Fibroblast of lung (primary cell): ENCODE data around the gene SPNS3. TPM values are rescaled to one million over a fixed set of nuclear protein-coding genes. Genes with fewer than 3 reads are reported as not detected.

Source experiments
- DNase-seq, 2 donors: peaks; one replicate each; pipeline versions ENCODE4 v3.0.0 to v3.0.0-alpha.2; 2010; ENCODE audit warnings: low read depth in 2 of 2
- H2AFZ ChIP-seq: 2 replicates; pipeline ENCODE4 v1.5.1; 2012; ENCODE audit warnings: low read length, control low read depth, inconsistent platforms
- H3K27ac ChIP-seq: 2 replicates; pipeline ENCODE4 v1.5.1; 2011; ENCODE audit warnings: low read length, control low read depth; ENCODE audit not compliant: insufficient read depth
- H3K27me3 ChIP-seq: 2 replicates; pipeline ENCODE4 v1.5.1; 2011; ENCODE audit warnings: mild to moderate bottlenecking, low read length; ENCODE audit not compliant: control insufficient read depth, insufficient read depth
- H3K36me3 ChIP-seq: 2 replicates; pipeline ENCODE4 v1.5.1; 2011; ENCODE audit warnings: low read length; ENCODE audit not compliant: control insufficient read depth, insufficient read depth
- H3K4me1 ChIP-seq: 2 replicates; pipeline ENCODE4 v1.5.1; 2011; ENCODE audit warnings: low read length; ENCODE audit not compliant: control insufficient read depth, insufficient read depth; ENCODE audit errors: extremely low read depth
- H3K4me2 ChIP-seq: 2 replicates; pipeline ENCODE4 v1.5.1; 2011; ENCODE audit warnings: low read length, control low read depth; ENCODE audit not compliant: insufficient read depth; ENCODE audit errors: extremely low read depth
- H3K4me3 ChIP-seq, 4 experiments: fragments of 200-600 bp in 1 of 4; sonication (generic) in 1 of 4; replicated peaks in 1 of 4; 2 replicates each; pipeline ENCODE4 v1.5.1; 2011 to 2016; ENCODE audit warnings: low read length in 4 of 4, low read depth in 3 of 4, mild to moderate bottlenecking in 3 of 4, control low read depth in 2 of 4, inconsistent platforms in 1 of 4, mixed read lengths in 1 of 4; ENCODE audit not compliant: insufficient read depth in 1 of 4; ENCODE audit errors: control extremely low read depth in 1 of 4
- H3K79me2 ChIP-seq: 2 replicates; pipeline ENCODE4 v1.5.1; 2012; ENCODE audit warnings: mild to moderate bottlenecking, low read length, inconsistent platforms; ENCODE audit not compliant: control insufficient read depth, insufficient read depth
- H3K9ac ChIP-seq: 2 replicates; pipeline ENCODE4 v1.5.1; 2011; ENCODE audit warnings: mild to moderate bottlenecking, low read length, control low read depth; ENCODE audit not compliant: insufficient read depth
- H3K9me3 ChIP-seq: 2 replicates; pipeline ENCODE4 v1.5.1; 2012; ENCODE audit warnings: low read depth, low read length; ENCODE audit not compliant: control insufficient read depth, insufficient read depth
- H4K20me1 ChIP-seq: 2 replicates; pipeline ENCODE4 v1.5.1; 2011; ENCODE audit warnings: low read length; ENCODE audit not compliant: control insufficient read depth, insufficient read depth; ENCODE audit errors: extremely low read depth
- EZH2 ChIP-seq: IDR thresholded peaks from 2 replicates; pipeline ENCODE4 v1.5.1; 2012; ENCODE audit warnings: low read length, control low read depth, mild to moderate bottlenecking; ENCODE audit errors: missing control alignments
- polyA plus RNA-seq, 2 donors: library from polyadenylated mRNA; depleted of rRNA in 1 of 2; stranded (reverse) in 1 of 2; unstranded in 1 of 2; fragments of >200 nt; gene quantifications; 2 replicates each; pipeline ENCODE4 v1.2.1, GENCODE V29; 2011 to 2012; ENCODE audit warnings: missing spikeins in 1 of 2
- total RNA-seq: library from RNA; depleted of rRNA; stranded (reverse); fragments of >200 nt; gene quantifications from 2 replicates; pipeline ENCODE4 v1.2.1, GENCODE V29; 2014
- TF ChIP-seq, protein P1 (sequence below), 2 donors: IDR thresholded peaks in 1 of 2; conservative IDR thresholded peaks in 1 of 2; 1 replicate in 1 of 2; 2 replicates in 1 of 2; pipeline ENCODE4 v1.5.1; 2011 to 2012; ENCODE audit warnings: low read length in 2 of 2, control low read depth in 1 of 2, inconsistent platforms in 1 of 2, low read depth in 1 of 2, mild to moderate bottlenecking in 1 of 2

The SPNS3 gene
- total and polyA plus RNA-seq, 2 donors (not counting 1 experiment from before 2014, with no cell fraction given): not detected

DNA sequence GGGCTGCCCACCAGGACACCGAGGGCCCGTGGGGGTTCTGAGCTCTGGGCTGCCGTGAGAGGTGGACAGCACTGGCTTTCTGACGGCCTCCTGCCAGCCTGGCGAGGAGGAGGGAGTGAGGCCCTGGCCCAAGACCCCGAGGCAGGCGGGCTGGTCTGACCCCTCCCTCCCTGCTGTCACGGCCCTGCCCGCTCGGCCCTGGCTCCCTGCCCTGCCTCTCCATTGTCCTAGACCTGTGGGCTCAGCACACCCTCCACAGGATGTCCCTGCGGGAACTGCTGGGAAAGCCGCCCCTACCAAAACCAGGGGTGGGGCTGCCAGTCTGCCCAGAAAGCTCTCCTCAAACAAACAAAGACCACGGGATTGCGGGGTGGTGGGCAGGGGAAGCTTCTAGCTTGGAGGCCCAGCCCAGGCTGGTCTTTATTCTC lies 85.6 kb downstream of the SPNS3 start:
- no peak overlapping the region for H3K9ac ChIP-seq
- no peak overlapping the region for H3K4me2 ChIP-seq
- H3K9me3 ChIP-seq: no peaks in the 10 kb centered on the region
- no peak overlapping the region for H3K4me3 ChIP-seq
- H3K27ac ChIP-seq: no peak overlapping the region
- TF ChIP-seq EZH2: no peak
- TF ChIP-seq, protein P1, sequence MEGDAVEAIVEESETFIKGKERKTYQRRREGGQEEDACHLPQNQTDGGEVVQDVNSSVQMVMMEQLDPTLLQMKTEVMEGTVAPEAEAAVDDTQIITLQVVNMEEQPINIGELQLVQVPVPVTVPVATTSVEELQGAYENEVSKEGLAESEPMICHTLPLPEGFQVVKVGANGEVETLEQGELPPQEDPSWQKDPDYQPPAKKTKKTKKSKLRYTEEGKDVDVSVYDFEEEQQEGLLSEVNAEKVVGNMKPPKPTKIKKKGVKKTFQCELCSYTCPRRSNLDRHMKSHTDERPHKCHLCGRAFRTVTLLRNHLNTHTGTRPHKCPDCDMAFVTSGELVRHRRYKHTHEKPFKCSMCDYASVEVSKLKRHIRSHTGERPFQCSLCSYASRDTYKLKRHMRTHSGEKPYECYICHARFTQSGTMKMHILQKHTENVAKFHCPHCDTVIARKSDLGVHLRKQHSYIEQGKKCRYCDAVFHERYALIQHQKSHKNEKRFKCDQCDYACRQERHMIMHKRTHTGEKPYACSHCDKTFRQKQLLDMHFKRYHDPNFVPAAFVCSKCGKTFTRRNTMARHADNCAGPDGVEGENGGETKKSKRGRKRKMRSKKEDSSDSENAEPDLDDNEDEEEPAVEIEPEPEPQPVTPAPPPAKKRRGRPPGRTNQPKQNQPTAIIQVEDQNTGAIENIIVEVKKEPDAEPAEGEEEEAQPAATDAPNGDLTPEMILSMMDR (conservative IDR thresholded peaks at IDR 0.05 in 1 of 2, IDR thresholded peaks at IDR 0.05 in 1 of 2; ENCODE audit: low read depth in 1 of 2, low read length in 2 of 2): no peak
- no peak for DNase-seq
- no peaks in the 10 kb centered on the region for H3K4me1 ChIP-seq
- no peaks in the 10 kb centered on the region for H4K20me1 ChIP-seq
- H3K79me2 ChIP-seq: no peaks in the 10 kb centered on the region
- no peak overlapping the region for H2AFZ ChIP-seq
- H3K36me3 ChIP-seq: no peaks in the 10 kb centered on the region
- H3K27me3 ChIP-seq: no peaks in the 10 kb centered on the region

DNA sequence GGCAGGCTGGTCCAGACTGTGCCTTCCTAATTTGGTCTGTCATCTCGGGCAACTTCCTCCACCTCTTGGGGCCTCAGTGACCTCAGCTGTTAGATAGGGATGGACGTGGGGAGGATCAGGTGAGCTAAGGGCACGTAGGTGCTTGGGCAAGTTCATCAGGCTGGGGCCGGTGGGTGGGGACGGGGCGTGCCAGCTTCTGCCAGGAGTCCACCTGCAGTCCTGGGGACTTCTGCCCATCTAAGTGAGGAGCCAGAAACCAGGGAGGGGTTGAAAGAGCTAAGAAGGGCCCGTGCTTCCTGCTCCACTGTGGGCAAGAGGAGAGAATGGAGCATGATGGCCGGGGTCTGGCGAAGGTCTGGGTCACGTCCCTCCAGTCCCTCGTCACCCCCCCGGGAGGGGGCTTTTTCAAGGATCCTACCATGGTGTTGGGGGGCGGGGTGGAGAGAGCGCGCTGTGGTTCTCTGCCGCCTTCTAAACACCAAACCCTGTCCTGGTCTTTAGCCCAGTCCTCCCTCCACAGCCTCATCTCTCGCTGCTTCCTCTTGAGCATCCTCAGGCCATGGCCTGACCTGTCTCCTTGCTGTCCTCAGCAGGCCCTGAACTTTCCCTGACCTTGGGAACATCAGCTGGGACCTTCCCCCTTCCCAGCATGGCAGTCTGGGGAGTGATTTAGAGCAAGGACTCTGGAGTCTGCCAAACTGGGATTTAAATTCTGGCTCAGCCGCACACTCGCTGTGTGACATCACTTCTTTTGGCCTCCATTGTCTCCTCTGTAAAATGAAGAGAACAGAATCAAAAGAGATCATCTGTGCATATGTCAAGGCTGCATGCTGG lies 86.5 kb downstream of the SPNS3 start:
- Histone ChIP-seq H4K20me1 (no peaks in the 10 kb centered on the region), H3K36me3 (no peaks in the 10 kb centered on the region), H3K9me3 (no peaks in the 10 kb centered on the region), H3K4me3 (no peak overlapping the region), H3K79me2 (no peaks in the 10 kb centered on the region), H3K4me1 (no peaks in the 10 kb centered on the region), H3K27me3 (no peaks in the 10 kb centered on the region), H3K27ac (no peak overlapping the region), H3K4me2 (no peak overlapping the region), H3K9ac (no peak overlapping the region), H2AFZ (no peak overlapping the region)
- no peak for DNase-seq
- TF ChIP-seq, protein P1 (conservative IDR thresholded peaks at IDR 0.05 in 1 of 2, IDR thresholded peaks at IDR 0.05 in 1 of 2; ENCODE audit: low read depth in 1 of 2, low read length in 2 of 2): no peak

GRCh38 chr17:4520894-4521600 lies 87.3 kb downstream of the SPNS3 start:
- Histone ChIP-seq H3K27me3 (no peaks in the 10 kb centered on the region), H3K79me2 (no peaks in the 10 kb centered on the region), H3K4me2 (no peak overlapping the region), H3K4me1 (no peaks in the 10 kb centered on the region), H3K9ac (no peak overlapping the region), H3K36me3 (no peaks in the 10 kb centered on the region), H3K4me3 (no peak overlapping the region), H2AFZ (no peak overlapping the region), H3K9me3 (no peaks in the 10 kb centered on the region), H3K27ac (no peak overlapping the region), H4K20me1 (no peaks in the 10 kb centered on the region)
- DNase-seq: no peak
- TF ChIP-seq EZH2: no peak
- TF ChIP-seq, protein P1 (conservative IDR thresholded peaks at IDR 0.05 in 1 of 2, IDR thresholded peaks at IDR 0.05 in 1 of 2; ENCODE audit: low read depth in 1 of 2, low read length in 2 of 2): no peak
